ENCODE results near the gene EPHA5. TPM values are rescaled to one million over a fixed set of nuclear protein-coding genes. Genes with fewer than 3 reads are reported as not detected.
A peak's percentile ranks its signal among the peaks of the same experiment; 100 is the strongest.

Gene EPHA5
- total and polyA plus RNA-seq, 3 experiments from 2014 or later: not detected

GRCh38 chr4:65383589-65384305, 286.5 kb downstream of the EPHA5 start:
- ChIA-PET POLR2A (no interaction called here), CTCF (no interaction called here)
- Histone ChIP-seq H3K27ac (ENCODE audit: low read depth, low read length) (no peak overlapping the region), H3K4me3 (ENCODE audit: low read length) (no peak overlapping the region), H3K4me1 (ENCODE audit: insufficient read depth, low read length) (no peaks in the 10 kb centered on the region), H3K36me3 (ENCODE audit: insufficient read depth, low read length) (no peaks in the 10 kb centered on the region), H3K9me3 (ENCODE audit: low read length) (no peaks in the 10 kb centered on the region), H3K27me3 (ENCODE audit: insufficient read depth, low read length, poor library complexity, severe bottlenecking) (no peaks in the 10 kb centered on the region)
- DNase-seq: no peak
- Mint-ChIP-seq H3K27ac (no peak overlapping the region), H3K9me3 (peaks cover 0 to 25% (median 7%) of the 10 kb centered on the region in 5 donors), H3K27me3 (no peaks in the 10 kb centered on the region), H3K4me1 (no peaks in the 10 kb centered on the region), H3K4me3 (no peak overlapping the region), H3K36me3 (no peaks in the 10 kb centered on the region)

- H3K4me1 Mint-ChIP-seq: no peaks in the 10 kb centered on the region
- Histone ChIP-seq H3K36me3 (ENCODE audit: insufficient read depth, low read length) (no peaks in the 10 kb centered on the region), H3K27me3 (ENCODE audit: insufficient read depth, low read length, poor library complexity, severe bottlenecking) (no peaks in the 10 kb centered on the region), H3K4me3 (ENCODE audit: low read length) (no peak overlapping the region), H3K4me1 (ENCODE audit: insufficient read depth, low read length) (no peaks in the 10 kb centered on the region), H3K27ac (ENCODE audit: low read depth, low read length) (no peak overlapping the region), H3K9me3 (ENCODE audit: low read length) (no peaks in the 10 kb centered on the region)
- ChIA-PET CTCF (no interaction called here), POLR2A (no interaction called here)
- peaks cover 2 to 36% (median 7%) of the 10 kb centered on the region in 5 donors for H3K9me3 Mint-ChIP-seq
- H3K4me3 Mint-ChIP-seq: peak overlapping the region in 1 of 7 donors; percentile 6
- H3K27me3 Mint-ChIP-seq: no peaks in the 10 kb centered on the region
- H3K36me3 Mint-ChIP-seq: no peaks in the 10 kb centered on the region
- DNase-seq: no peak
- H3K27ac Mint-ChIP-seq: no peak overlapping the region
These were observed 288.6 kb downstream of the EPHA5 start for GRCh38 chr4:65381648-65382047.

- H3K4me1 Mint-ChIP-seq: no peaks in the 10 kb centered on the region
- no peaks in the 10 kb centered on the region for H3K36me3 ChIP-seq (ENCODE audit: insufficient read depth, low read length)
- DNase-seq: no peak
- peaks cover 3 to 43% (median 10%) of the 10 kb centered on the region in 5 donors for H3K9me3 Mint-ChIP-seq
- POLR2A ChIA-PET: no interaction called here
- no peak overlapping the region for H3K4me3 ChIP-seq (ENCODE audit: low read length)
- H3K27me3 ChIP-seq (ENCODE audit: insufficient read depth, low read length, poor library complexity, severe bottlenecking): no peaks in the 10 kb centered on the region
- H3K36me3 Mint-ChIP-seq: no peaks in the 10 kb centered on the region
- H3K4me3 Mint-ChIP-seq: no peak overlapping the region
- no peaks in the 10 kb centered on the region for H3K9me3 ChIP-seq (ENCODE audit: low read length)
- no peak overlapping the region for H3K27ac ChIP-seq (ENCODE audit: low read depth, low read length)
- H3K4me1 ChIP-seq (ENCODE audit: insufficient read depth, low read length): no peaks in the 10 kb centered on the region
- no peak overlapping the region for H3K27ac Mint-ChIP-seq
- H3K27me3 Mint-ChIP-seq: no peaks in the 10 kb centered on the region
- CTCF ChIA-PET: no interaction called here
These were observed 299.6 kb downstream of the EPHA5 start for GRCh38 chr4:65370709-65371108.

GRCh38 chr4:65367306-65367705, 303.0 kb downstream of the EPHA5 start:
- Mint-ChIP-seq H3K9me3 (peaks cover 4 to 35% (median 13%) of the 10 kb centered on the region in 5 donors), H3K36me3 (no peaks in the 10 kb centered on the region), H3K27ac (no peak overlapping the region), H3K27me3 (no peaks in the 10 kb centered on the region), H3K4me3 (no peak overlapping the region), H3K4me1 (no peaks in the 10 kb centered on the region)
- Histone ChIP-seq H3K27me3 (ENCODE audit: insufficient read depth, low read length, poor library complexity, severe bottlenecking) (no peaks in the 10 kb centered on the region), H3K4me1 (ENCODE audit: insufficient read depth, low read length) (no peaks in the 10 kb centered on the region), H3K27ac (ENCODE audit: low read depth, low read length) (no peak overlapping the region), H3K9me3 (ENCODE audit: low read length) (no peaks in the 10 kb centered on the region), H3K36me3 (ENCODE audit: insufficient read depth, low read length) (no peaks in the 10 kb centered on the region), H3K4me3 (ENCODE audit: low read length) (no peak overlapping the region)
- CTCF ChIA-PET: no interaction called here
- POLR2A ChIA-PET: no interaction called here
- DNase-seq: no peak

- H3K36me3 ChIP-seq (ENCODE audit: insufficient read depth, low read length): no peaks in the 10 kb centered on the region
- H3K9me3 Mint-ChIP-seq: peaks cover 0 to 28% (median 13%) of the 10 kb centered on the region in 5 donors
- no peak overlapping the region for H3K4me3 ChIP-seq (ENCODE audit: low read length)
- H3K36me3 Mint-ChIP-seq: no peaks in the 10 kb centered on the region
- no peak for DNase-seq
- H3K27me3 Mint-ChIP-seq: no peaks in the 10 kb centered on the region
- no peak overlapping the region for H3K27ac ChIP-seq (ENCODE audit: low read depth, low read length)
- H3K27ac Mint-ChIP-seq: no peak overlapping the region
- CTCF ChIA-PET: no interaction called here
- H3K27me3 ChIP-seq (ENCODE audit: insufficient read depth, low read length, poor library complexity, severe bottlenecking): no peaks in the 10 kb centered on the region
- H3K4me1 Mint-ChIP-seq: no peaks in the 10 kb centered on the region
- no peak overlapping the region for H3K4me3 Mint-ChIP-seq
- POLR2A ChIA-PET: no interaction called here
- H3K4me1 ChIP-seq (ENCODE audit: insufficient read depth, low read length): no peaks in the 10 kb centered on the region
- H3K9me3 ChIP-seq (ENCODE audit: low read length): no peaks in the 10 kb centered on the region
These were observed 311.4 kb downstream of the EPHA5 start for GRCh38 chr4:65358914-65359313.

DNA sequence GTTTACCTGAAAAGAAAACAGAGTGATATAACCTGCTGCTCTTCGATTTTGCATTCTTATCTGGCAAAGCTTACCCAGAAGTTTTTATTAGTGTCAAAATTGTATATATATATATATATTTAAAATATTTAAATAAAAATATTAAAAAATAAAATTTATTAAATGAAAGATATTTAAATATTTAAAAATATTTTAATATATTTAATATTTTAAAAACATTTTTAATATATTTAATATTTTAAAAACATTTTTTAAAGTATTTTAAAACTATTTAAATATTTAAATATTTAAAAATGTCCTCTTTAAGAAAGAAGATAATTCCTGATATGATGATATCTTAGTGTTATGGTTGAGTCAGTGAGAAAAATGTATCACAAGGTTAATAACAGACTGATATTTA, 317.2 kb downstream of the EPHA5 start:
- no peak overlapping the region for H3K4me3 ChIP-seq (ENCODE audit: low read length)
- H3K27ac ChIP-seq (ENCODE audit: low read depth, low read length): no peak overlapping the region
- no peaks in the 10 kb centered on the region for H3K9me3 ChIP-seq (ENCODE audit: low read length)
- Mint-ChIP-seq H3K27me3 (no peaks in the 10 kb centered on the region), H3K9me3 (peaks cover 0 to 32% (median 7%) of the 10 kb centered on the region in 5 donors), H3K36me3 (no peaks in the 10 kb centered on the region), H3K4me3 (no peak overlapping the region), H3K4me1 (no peaks in the 10 kb centered on the region), H3K27ac (no peak overlapping the region)
- H3K4me1 ChIP-seq (ENCODE audit: insufficient read depth, low read length): no peaks in the 10 kb centered on the region
- H3K27me3 ChIP-seq (ENCODE audit: insufficient read depth, low read length, poor library complexity, severe bottlenecking): no peaks in the 10 kb centered on the region
- CTCF ChIA-PET: no interaction called here
- H3K36me3 ChIP-seq (ENCODE audit: insufficient read depth, low read length): no peaks in the 10 kb centered on the region
- POLR2A ChIA-PET: no interaction called here
- no peak for DNase-seq

DNA sequence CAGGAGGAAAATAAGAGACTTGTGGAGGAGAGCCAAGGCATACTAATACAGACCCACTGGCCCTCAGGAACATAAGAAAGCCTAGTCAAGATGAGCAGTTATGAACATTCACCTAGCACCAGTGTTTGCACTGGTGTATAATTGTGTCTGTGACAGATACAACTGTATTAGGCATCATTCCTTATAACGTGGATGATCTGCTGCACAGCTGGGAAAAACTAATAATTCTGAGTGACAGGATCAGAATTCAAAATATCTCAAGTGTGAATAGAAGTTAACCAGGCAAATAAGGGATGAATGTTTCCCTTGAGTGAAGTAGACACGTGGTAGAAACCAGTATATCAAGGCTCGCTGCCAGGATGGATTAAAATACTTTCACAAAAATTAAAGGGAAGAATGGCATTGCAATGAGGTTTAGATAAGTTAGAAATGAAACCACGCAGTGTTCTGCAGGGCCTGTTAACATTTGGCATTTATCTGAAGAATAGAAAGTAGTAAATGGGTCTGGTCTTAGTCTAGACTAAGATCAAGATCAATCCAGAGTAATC, 325.9 kb downstream of the EPHA5 start:
- Mint-ChIP-seq H3K9me3 (peaks cover 5 to 21% (median 9%) of the 10 kb centered on the region in 5 donors), H3K36me3 (no peaks in the 10 kb centered on the region), H3K4me1 (no peaks in the 10 kb centered on the region), H3K27me3 (no peaks in the 10 kb centered on the region), H3K27ac (no peak overlapping the region), H3K4me3 (no peak overlapping the region)
- DNase-seq: no peak
- Histone ChIP-seq H3K4me1 (ENCODE audit: insufficient read depth, low read length) (no peaks in the 10 kb centered on the region), H3K27ac (ENCODE audit: low read depth, low read length) (no peak overlapping the region), H3K36me3 (ENCODE audit: insufficient read depth, low read length) (no peaks in the 10 kb centered on the region), H3K9me3 (ENCODE audit: low read length) (no peaks in the 10 kb centered on the region), H3K27me3 (ENCODE audit: insufficient read depth, low read length, poor library complexity, severe bottlenecking) (no peaks in the 10 kb centered on the region), H3K4me3 (ENCODE audit: low read length) (no peak overlapping the region)
- POLR2A ChIA-PET: no interaction called here
- CTCF ChIA-PET: no interaction called here

- no peaks in the 10 kb centered on the region for H3K4me1 ChIP-seq (ENCODE audit: insufficient read depth, low read length)
- H3K9me3 Mint-ChIP-seq: peaks cover 5 to 19% (median 9%) of the 10 kb centered on the region in 5 donors
- H3K36me3 ChIP-seq (ENCODE audit: insufficient read depth, low read length): no peaks in the 10 kb centered on the region
- H3K4me3 Mint-ChIP-seq: no peak overlapping the region
- no peak overlapping the region for H3K4me3 ChIP-seq (ENCODE audit: low read length)
- ChIA-PET POLR2A (no interaction called here), CTCF (no interaction called here)
- no peaks in the 10 kb centered on the region for H3K27me3 Mint-ChIP-seq
- no peaks in the 10 kb centered on the region for H3K4me1 Mint-ChIP-seq
- no peak for DNase-seq
- no peak overlapping the region for H3K27ac ChIP-seq (ENCODE audit: low read depth, low read length)
- H3K9me3 ChIP-seq (ENCODE audit: low read length): no peaks in the 10 kb centered on the region
- no peaks in the 10 kb centered on the region for H3K27me3 ChIP-seq (ENCODE audit: insufficient read depth, low read length, poor library complexity, severe bottlenecking)
- no peak overlapping the region for H3K27ac Mint-ChIP-seq
- no peaks in the 10 kb centered on the region for H3K36me3 Mint-ChIP-seq
These were observed 326.9 kb downstream of the EPHA5 start for GRCh38 chr4:65343342-65343741.

Data from CD8-positive, alpha-beta memory T cell (primary cell).